SK-N-SH (cell line): ENCODE measurements around the gene MRC1. TPM values are rescaled to one million over a fixed set of nuclear protein-coding genes. Genes with fewer than 3 reads are reported as not detected.

Experiments used
- CTCF ChIA-PET: fragments of 300-600, 350-600 bp; formaldehyde crosslinking; extraction: SDS; loops from one replicate; lab custom pipeline; 2021; lab: Yijun Ruan, JAX
- POLR2A ChIA-PET: fragments of 350-600 bp; sonication (Branson Sonifier 250); formaldehyde crosslinking; extraction: SDS; loops from one replicate; lab custom pipeline; 2020; ENCODE audit warnings: antibody characterized with exemption, inconsistent platforms; lab: Yijun Ruan, JAX
- DNase-seq: peaks from one replicate; pipeline ENCODE4 v3.0.0; 2012
- H2AFZ ChIP-seq: fragments of 200-600 bp; sonication (generic); 2 replicates; pipeline ENCODE4 v1.8.1; 2016; ENCODE audit warnings: antibody characterized with exemption, mild to moderate bottlenecking, low read depth
- H3F3A ChIP-seq: fragments of 200-600 bp; sonication (generic); replicated peaks from 2 replicates; pipeline ENCODE3; 2016; ENCODE audit warnings: antibody characterized with exemption, mild to moderate bottlenecking; ENCODE audit not compliant: insufficient read depth
- H3K27ac ChIP-seq, 2 experiments: fragments of 200-500 bp in 1 of 2; fragments of 200-600 bp in 1 of 2; sonication (Bioruptor generic) in 1 of 2; sonication (generic), shearing (Covaris generic) in 1 of 2; 2 replicates each; pipeline versions ENCODE4 v1.5.1 to v1.6.1; 2014 to 2016; ENCODE audit warnings: low read depth in 2 of 2, inconsistent platforms in 1 of 2, low read length in 1 of 2, mild to moderate bottlenecking in 1 of 2, mixed read lengths in 1 of 2
- H3K27me3 ChIP-seq: fragments of 200-600 bp; sonication (generic), shearing (Covaris generic); 2 replicates; pipeline ENCODE4 v1.6.1; 2016; ENCODE audit warnings: mixed run types; ENCODE audit not compliant: insufficient read depth
- H3K36me3 ChIP-seq, 2 experiments: fragments of 200-500 bp in 1 of 2; fragments of 200-600 bp in 1 of 2; sonication (Bioruptor generic) in 1 of 2; sonication (generic) in 1 of 2; replicated peaks in 1 of 2; 2 replicates each; pipeline versions ENCODE3 to v1.5.1; 2014 to 2016; ENCODE audit warnings: low read length in 1 of 2, mild to moderate bottlenecking in 1 of 2; ENCODE audit not compliant: insufficient read depth in 2 of 2, control insufficient read depth in 1 of 2
- H3K4me1 ChIP-seq, 2 experiments: fragments of 200-500 bp in 1 of 2; fragments of 200-600 bp in 1 of 2; sonication (Bioruptor generic) in 1 of 2; sonication (generic), shearing (Covaris generic) in 1 of 2; 2 replicates each; pipeline versions ENCODE4 v1.5.1 to v1.6.1; 2014 to 2016; ENCODE audit warnings: low read depth in 1 of 2, low read length in 1 of 2, mixed run types in 1 of 2; ENCODE audit not compliant: insufficient read depth in 2 of 2, control insufficient read depth in 1 of 2
- H3K4me2 ChIP-seq: fragments of 200-600 bp; sonication (generic), shearing (Covaris generic); 2 replicates; pipeline ENCODE4 v1.6.1; 2017; ENCODE audit warnings: mixed run types
- H3K4me3 ChIP-seq, 2 experiments: fragments of 200-500 bp in 1 of 2; fragments of 200-600 bp in 1 of 2; sonication (Bioruptor generic) in 1 of 2; sonication (generic), shearing (Covaris generic) in 1 of 2; 2 replicates each; pipeline versions ENCODE4 v1.5.1 to v1.8.1; 2014 to 2016; ENCODE audit warnings: low read depth in 2 of 2, inconsistent platforms in 1 of 2, low read length in 1 of 2, mild to moderate bottlenecking in 1 of 2, mixed read lengths in 1 of 2, moderate library complexity in 1 of 2
- H3K79me2 ChIP-seq: fragments of 200-600 bp; sonication (generic); 2 replicates; pipeline ENCODE4 v1.8.1; 2017; ENCODE audit warnings: mild to moderate bottlenecking; ENCODE audit not compliant: insufficient read depth
- H3K9ac ChIP-seq: fragments of 200-600 bp; sonication (generic); 2 replicates; pipeline ENCODE4 v1.6.1; 2017; ENCODE audit warnings: mixed run types
- H3K9me2 ChIP-seq: fragments of 200-600 bp; sonication (generic); 2 replicates; pipeline ENCODE4 v1.6.1; 2017; ENCODE audit warnings: mixed run types
- H3K9me3 ChIP-seq: fragments of 200-600 bp; sonication (generic); 2 replicates; pipeline ENCODE4 v1.6.1; 2017; ENCODE audit warnings: mixed run types, mild to moderate bottlenecking, moderate library complexity
- H4K20me1 ChIP-seq: fragments of 200-600 bp; sonication (generic); 2 replicates; pipeline ENCODE4 v1.6.1; 2017; ENCODE audit warnings: mild to moderate bottlenecking, mixed run types; ENCODE audit not compliant: insufficient read depth
- CHD2 ChIP-seq: fragments of 150-350 bp; IDR thresholded peaks from 2 replicates; pipeline ENCODE4 v1.6.1; 2018; ENCODE audit warnings: low read length; ENCODE audit not compliant: partially characterized antibody
- EZH2phosphoT487 ChIP-seq: fragments of 200-600 bp; sonication (generic); IDR thresholded peaks from 2 replicates; pipeline ENCODE4 v1.6.1; 2017; ENCODE audit warnings: low read depth, mixed run types, mild to moderate bottlenecking, antibody characterized with exemption, moderate library complexity, borderline replicate concordance
- FOXM1 ChIP-seq: IDR thresholded peaks from 2 replicates; pipeline ENCODE4 v1.4.0; 2012; ENCODE audit warnings: low read depth, mild to moderate bottlenecking
- GABPA ChIP-seq: IDR thresholded peaks from 2 replicates; pipeline ENCODE4 v1.4.0; 2012; ENCODE audit warnings: low read depth, mild to moderate bottlenecking
- GATA2 ChIP-seq: sonication (generic); formaldehyde crosslinking; IDR thresholded peaks from 2 replicates; pipeline ENCODE4 v1.5.0; 2020; ENCODE audit warnings: mild to moderate bottlenecking, missing genetic modification reagents
- MXI1 ChIP-seq: IDR thresholded peaks from 2 replicates; pipeline ENCODE4 v1.6.1; 2012; ENCODE audit warnings: mild to moderate bottlenecking, low read depth, low read length, improper control_type of control experiment
- NFIC ChIP-seq: IDR thresholded peaks from 2 replicates; pipeline ENCODE4 v1.4.0; 2012; ENCODE audit warnings: borderline replicate concordance
- NRF1 ChIP-seq: IDR thresholded peaks from 2 replicates; pipeline ENCODE4 v1.6.1; 2012; ENCODE audit warnings: low read depth, mild to moderate bottlenecking, low read length
- RAD21 ChIP-seq: IDR thresholded peaks from 2 replicates; pipeline ENCODE4 v1.6.1; 2012; ENCODE audit warnings: mild to moderate bottlenecking, low read length
- RCOR1 ChIP-seq: fragments of 150-350 bp; IDR thresholded peaks from 2 replicates; pipeline ENCODE4 v1.6.1; 2017; ENCODE audit warnings: antibody characterized with exemption, low read length
- REST ChIP-seq: IDR thresholded peaks from 2 replicates; pipeline ENCODE4 v1.6.1; 2012; ENCODE audit warnings: mild to moderate bottlenecking, low read depth, low read length, moderate library complexity
- ZBTB33 ChIP-seq: IDR thresholded peaks from 2 replicates; pipeline ENCODE4 v1.4.0; 2012; ENCODE audit warnings: low read depth, borderline replicate concordance
- WGBS: methylation state at CpG from one replicate; pipeline ENCODE4 v1.1.6; 2017; ENCODE audit warnings: low lambda C conversion rate; 5-methylcytosine and 5-hydroxymethylcytosine counted together
- polyA plus RNA-seq, 3 experiments: library from polyadenylated mRNA; depleted of rRNA; stranded (reverse); fragments of >200 nt; gene quantifications; 2 replicates each; pipeline ENCODE4 v1.2.3, GENCODE V29; 2012
- TF ChIP-seq, protein P1 (sequence below): IDR thresholded peaks from 2 replicates; pipeline ENCODE4 v1.4.0; 2012; ENCODE audit warnings: low read depth, borderline replicate concordance
- TF ChIP-seq, protein P2 (sequence below): fragments of 150-350 bp; IDR thresholded peaks from 2 replicates; pipeline ENCODE4 v1.6.1; 2016; ENCODE audit warnings: mild to moderate bottlenecking, low read depth, low read length

Gene MRC1
- polyA plus RNA-seq, 1 of the 3 experiments (the other 2 are of a cell fraction), result not detected

DNA sequence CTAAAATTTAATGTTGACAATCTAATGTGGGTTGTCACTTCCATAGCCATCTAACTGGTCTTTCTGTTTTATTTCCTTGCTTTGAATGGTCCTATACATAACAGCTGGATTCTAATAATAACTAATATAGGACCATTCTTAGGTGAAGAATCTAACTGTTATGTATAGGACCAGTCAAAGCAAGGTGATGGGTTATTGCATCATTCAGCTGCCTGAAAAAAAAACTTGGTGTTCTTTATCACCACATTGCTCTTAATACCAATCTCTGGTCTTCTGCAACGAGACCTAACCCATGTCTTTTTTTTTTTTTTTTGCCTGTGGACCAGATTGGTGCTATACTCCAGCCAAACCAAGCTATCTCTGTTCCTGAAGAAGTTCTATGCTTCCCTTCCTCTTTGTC, 96.9 kb downstream of the MRC1 start (continued):
- TF ChIP-seq RCOR1, result no peak

- Histone ChIP-seq H3K9ac (no peak overlapping the region), H2AFZ (no peak overlapping the region), H3F3A (no peaks in the 10 kb centered on the region), H3K4me2 (no peak overlapping the region), H3K4me1 (no peaks in the 10 kb centered on the region; a peak in 1 of 4 replicates), H4K20me1 (no peaks in the 10 kb centered on the region), H3K36me3 (no peaks in the 10 kb centered on the region), H3K27me3 (no peaks in the 10 kb centered on the region), H3K4me3 (no peak overlapping the region), H3K79me2 (no peaks in the 10 kb centered on the region), H3K9me3 (no peaks in the 10 kb centered on the region), H3K27ac (no peak overlapping the region), H3K9me2 (no peaks in the 10 kb centered on the region)
- POLR2A ChIA-PET, result no interaction called here
- CTCF ChIA-PET, result interaction anchor here (4.1 kb wide), 1 partner anchor 308 kb away, joined by 22 read pairs; no protein-coding TSS in a partner anchor
- DNase-seq, result no peak
- WGBS, result 67% methylated on average over 4 of the region's 4 CpGs
- TF ChIP-seq MXI1, result no peak
- no peak for TF ChIP-seq GABPA
- no peak for TF ChIP-seq REST
- TF ChIP-seq NRF1, result no peak
- no peak for TF ChIP-seq NFIC
- no peak for TF ChIP-seq ZBTB33
- TF ChIP-seq EZH2phosphoT487, result no peak
- TF ChIP-seq, protein P1, sequence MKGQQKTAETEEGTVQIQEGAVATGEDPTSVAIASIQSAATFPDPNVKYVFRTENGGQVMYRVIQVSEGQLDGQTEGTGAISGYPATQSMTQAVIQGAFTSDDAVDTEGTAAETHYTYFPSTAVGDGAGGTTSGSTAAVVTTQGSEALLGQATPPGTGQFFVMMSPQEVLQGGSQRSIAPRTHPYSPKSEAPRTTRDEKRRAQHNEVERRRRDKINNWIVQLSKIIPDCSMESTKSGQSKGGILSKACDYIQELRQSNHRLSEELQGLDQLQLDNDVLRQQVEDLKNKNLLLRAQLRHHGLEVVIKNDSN, result no peak
- TF ChIP-seq GATA2 (CRISPR knock-in tag), result no peak
- TF ChIP-seq CHD2, result no peak
- TF ChIP-seq FOXM1, result no peak
- TF ChIP-seq RAD21, result no peak
- TF ChIP-seq, protein P2, sequence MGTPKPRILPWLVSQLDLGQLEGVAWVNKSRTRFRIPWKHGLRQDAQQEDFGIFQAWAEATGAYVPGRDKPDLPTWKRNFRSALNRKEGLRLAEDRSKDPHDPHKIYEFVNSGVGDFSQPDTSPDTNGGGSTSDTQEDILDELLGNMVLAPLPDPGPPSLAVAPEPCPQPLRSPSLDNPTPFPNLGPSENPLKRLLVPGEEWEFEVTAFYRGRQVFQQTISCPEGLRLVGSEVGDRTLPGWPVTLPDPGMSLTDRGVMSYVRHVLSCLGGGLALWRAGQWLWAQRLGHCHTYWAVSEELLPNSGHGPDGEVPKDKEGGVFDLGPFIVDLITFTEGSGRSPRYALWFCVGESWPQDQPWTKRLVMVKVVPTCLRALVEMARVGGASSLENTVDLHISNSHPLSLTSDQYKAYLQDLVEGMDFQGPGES, result no peak
Observed at GRCh38 chr10:17907641-17908040, 98.5 kb downstream of the MRC1 start.
